ENCODE results near the gene ATF7IP2.

DNA sequence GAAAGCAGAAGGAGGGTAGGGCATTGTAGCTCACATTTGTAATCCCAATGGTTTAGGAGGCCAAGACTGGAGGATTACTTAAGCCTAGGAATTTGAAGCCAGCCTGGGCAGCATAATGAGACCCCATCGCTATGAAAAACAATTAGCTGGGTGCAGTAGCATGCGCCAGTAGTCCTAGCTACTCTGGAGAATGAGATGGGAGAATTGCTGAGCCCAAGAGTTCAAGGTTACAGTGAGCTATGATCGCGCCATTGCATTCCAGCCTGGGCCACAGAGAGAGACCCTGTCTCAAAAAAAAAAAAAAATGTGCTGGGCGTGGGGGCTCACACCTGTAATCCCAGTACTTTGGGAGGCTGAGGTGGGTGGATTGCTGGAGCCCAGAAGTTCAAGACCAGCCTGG, 5.0 kb downstream of the ATF7IP2 start:
- TF ChIP-seq, protein P1, sequence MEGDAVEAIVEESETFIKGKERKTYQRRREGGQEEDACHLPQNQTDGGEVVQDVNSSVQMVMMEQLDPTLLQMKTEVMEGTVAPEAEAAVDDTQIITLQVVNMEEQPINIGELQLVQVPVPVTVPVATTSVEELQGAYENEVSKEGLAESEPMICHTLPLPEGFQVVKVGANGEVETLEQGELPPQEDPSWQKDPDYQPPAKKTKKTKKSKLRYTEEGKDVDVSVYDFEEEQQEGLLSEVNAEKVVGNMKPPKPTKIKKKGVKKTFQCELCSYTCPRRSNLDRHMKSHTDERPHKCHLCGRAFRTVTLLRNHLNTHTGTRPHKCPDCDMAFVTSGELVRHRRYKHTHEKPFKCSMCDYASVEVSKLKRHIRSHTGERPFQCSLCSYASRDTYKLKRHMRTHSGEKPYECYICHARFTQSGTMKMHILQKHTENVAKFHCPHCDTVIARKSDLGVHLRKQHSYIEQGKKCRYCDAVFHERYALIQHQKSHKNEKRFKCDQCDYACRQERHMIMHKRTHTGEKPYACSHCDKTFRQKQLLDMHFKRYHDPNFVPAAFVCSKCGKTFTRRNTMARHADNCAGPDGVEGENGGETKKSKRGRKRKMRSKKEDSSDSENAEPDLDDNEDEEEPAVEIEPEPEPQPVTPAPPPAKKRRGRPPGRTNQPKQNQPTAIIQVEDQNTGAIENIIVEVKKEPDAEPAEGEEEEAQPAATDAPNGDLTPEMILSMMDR (conservative IDR thresholded peaks at IDR 0.05; ENCODE audit: low read length): no peak
- no peak for TF ChIP-seq EZH2phosphoT487 (IDR thresholded peaks at IDR 0.05; ENCODE audit: borderline replicate concordance, low read depth, low read length)
